UCSD-AML1 (cell line): ENCODE data around the gene PDCL3.

Experiments used
- DNase-seq: peaks from one replicate; lab custom pipeline; 2025; ENCODE audit not compliant: unreplicated experiment; lab: John Stamatoyannopoulos, UW

The PDCL3 gene

DNA sequence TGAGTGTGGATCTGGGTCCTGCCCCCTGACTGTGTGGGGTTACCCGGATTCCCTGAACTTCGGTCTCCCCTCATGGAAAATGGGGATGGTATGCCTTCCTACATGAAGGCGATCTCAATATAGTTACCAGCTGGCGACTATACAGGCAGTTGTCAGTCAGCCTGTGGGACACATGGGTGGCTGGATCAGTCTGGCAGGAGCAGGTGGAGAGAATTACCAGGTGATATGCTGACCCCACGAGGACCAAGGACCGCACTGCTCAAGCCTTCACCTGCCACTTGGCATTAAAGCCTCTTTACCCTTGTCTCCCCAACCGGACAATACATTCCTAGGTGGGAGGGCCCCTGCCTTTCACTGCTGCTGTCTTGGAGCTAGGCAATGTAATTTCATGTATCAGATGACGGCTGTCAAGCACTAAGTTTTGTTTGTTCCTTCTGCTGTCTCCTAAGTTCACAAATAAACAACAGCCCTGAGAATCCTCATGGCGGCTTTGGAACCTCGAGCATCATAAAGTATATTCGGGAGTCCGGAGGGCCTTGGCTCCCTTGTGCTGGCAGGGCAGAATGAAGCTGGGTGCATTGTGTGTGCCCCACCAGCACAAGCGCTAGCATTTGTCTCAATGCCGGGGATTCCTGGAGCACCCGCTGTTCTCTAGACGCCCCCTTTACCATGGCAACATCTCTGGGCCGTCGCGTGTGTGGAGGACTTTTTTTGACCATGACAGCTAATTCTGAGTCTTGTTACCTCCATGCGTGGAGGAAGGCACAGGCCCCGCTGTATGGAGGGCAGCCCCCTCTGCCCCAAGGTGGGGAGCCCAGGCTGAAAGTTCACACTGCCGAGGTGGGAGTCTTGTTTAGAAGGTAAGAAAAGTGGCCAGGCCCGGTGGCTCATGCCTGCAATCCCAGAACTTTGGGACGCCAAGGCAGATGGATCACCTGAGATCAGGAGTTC lies 48.6 kb downstream of the PDCL3 start:
- no peak for DNase-seq

- no peak for DNase-seq
These were observed 49.7 kb downstream of the PDCL3 start for GRCh38 chr2:100612388-100613000.

DNA sequence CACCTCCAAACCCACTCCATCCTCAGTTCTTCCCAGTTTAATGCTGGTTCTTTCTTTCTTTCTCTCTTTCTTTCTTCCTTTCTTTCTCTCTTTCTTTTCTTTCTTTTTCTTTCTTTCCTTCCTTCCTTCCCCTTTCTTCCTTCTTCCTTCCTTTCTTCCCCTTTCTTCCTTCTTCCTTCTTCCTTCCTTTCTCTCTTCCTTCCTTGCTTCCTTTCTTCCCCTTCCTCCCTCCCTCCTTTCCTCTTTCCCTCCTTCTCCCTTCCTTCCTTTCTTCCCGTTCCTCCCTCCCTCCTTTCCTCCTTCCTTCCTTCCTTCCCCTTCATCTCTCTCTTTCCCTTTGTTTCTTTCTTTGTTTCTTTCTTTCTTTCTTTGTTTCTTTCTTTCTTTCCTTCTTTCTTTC lies 50.9 kb downstream of the PDCL3 start:
- DNase-seq: no peak

DNA sequence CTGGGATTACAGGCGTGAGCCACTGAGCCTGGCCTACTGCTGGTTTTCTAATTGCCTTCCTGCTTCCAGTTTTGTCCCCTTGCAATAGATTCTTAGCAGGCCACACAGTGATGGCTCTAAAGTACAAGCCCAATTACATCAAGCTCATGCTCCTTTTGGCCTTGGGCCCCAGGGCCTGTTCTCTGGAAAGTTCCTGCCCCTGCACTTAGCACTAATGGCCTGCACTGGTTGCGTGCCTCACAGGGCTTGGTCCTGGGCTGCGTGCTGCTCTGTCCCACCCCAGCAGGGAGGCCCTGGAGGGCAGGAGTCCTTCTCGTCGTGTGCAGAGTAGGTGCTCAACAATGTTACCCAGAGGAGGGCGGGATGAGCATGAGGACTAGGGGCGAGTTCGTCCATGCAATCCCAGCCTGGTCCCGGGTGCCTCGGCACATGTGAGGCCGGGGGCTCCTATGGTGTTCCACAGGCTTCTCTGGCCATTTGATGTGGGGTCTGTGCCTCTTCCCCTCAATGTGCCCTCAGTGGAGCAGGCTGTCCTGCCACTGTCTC lies 51.7 kb downstream of the PDCL3 start:
- no peak for DNase-seq

- DNase-seq: no peak
These were observed 52.7 kb downstream of the PDCL3 start for GRCh38 chr2:100615471-100615870.

DNA sequence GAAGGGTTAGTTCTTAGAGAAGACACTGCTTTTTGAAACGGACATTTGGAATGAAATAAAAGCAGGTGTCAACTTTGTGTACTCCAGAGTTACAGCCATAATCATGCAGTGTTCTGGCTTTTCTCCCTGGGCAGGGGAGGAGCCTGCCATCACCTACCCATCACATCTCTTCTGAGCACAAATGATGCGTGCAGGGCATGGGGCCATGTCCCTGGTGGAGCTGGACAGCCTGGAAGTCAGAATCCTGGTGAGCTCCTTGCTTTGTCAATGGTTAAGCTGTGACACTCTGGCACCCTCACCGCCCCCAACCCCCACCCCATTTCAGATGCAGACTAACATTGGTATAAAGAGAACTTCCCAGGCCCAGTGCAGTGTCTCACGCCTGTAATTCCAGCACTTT lies 53.1 kb downstream of the PDCL3 start:
- DNase-seq: no peak

GRCh38 chr2:100616841-100617390 lies 54.1 kb downstream of the PDCL3 start:
- DNase-seq: no peak

DNA sequence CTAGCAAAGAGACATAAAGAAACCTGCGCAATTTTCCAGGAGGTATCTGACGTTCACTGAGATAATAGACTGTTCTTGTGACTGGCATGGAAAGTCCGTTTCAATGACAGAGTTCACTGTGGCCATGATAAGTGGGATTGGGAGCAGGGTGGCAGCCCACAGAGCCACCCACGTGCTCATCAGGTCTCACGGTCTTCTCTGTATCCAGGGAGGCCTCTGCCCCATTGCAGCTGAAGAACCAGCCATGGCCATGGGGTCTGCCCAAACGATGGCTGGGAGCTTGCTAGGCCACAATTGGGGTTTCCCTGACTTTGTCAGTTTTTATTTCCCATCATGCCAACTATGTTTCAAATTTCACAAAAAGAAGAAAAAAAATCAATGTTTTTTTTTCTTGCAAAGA lies 57.2 kb downstream of the PDCL3 start:
- no peak for DNase-seq

- DNase-seq: no peak
These were observed 57.7 kb downstream of the PDCL3 start for GRCh38 chr2:100620481-100620880.

GRCh38 chr2:100621371-100621951 lies 58.7 kb downstream of the PDCL3 start:
- DNase-seq: no peak

DNA sequence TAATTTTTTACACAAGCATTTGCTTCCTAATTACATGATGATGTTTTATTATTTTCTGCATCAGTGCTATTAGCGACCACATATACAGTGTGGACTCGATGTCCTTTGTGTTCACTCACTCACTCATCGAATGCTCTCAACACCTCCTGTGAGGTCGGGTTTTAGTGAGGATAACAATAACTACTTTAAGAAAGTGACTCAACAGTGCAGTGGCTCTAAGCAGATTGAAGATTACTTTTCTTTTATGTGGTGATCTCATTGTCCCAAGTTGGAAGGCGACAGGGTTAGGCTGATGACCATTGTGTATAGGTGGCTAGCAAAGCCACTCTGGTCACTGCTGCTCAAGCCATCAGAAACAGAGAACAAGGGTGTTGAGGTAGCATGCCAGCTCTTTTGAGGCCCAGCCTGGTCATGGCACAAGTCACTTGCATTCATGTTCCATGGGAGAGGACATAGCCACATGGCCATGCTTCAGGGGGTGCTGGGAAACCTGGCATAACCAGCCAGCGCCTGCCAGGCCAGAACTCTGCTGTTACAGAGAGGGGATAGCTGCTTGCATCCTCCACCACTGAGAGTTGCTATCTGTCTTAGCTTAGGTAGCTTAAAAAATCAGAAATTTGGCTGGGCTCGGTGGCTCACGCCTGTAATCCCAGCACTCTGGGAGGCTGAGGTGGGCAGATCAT lies 60.4 kb downstream of the PDCL3 start:
- DNase-seq: no peak

DNA sequence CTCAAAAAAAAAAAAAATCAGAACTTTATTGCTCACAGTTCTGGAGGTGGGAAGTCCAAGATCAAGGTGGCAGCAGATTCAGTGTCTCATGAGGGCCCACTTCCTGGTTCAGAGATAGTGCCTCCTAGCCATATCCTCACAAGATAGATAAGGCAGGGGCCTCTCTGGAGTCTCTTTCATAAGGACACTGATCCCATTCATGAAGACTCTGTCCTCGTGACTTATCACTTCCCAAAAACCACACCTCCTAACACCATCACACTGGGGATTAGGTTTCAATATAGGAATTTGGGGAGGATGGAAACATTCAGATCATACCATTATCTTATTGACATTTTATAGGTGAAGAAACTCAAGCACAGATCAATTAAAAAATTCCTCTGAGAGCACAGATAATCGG lies 61.1 kb downstream of the PDCL3 start:
- DNase-seq: no peak

- no peak for DNase-seq
These were observed 61.7 kb downstream of the PDCL3 start for GRCh38 chr2:100624536-100624935.

DNA sequence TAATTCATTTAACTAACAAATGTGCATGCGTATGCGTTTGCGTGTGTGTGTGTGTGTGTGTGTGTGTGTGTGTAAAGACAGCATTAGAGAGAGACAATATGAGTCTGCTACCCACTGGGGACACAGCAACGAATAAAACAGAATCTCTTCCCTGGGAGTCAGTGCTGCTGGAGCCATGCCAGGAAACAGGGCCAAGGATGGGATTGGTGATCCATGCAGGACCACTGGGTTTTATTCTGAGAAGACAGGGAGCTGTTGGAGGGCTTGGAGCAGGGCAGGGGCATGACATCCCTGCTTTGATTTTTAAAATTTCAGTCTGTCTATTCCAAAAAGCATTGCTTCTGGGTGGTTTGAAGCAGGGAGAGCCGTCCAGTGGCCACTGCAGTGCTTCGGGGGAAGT lies 62.9 kb downstream of the PDCL3 start:
- no peak for DNase-seq
